Fibroblast of pulmonary artery (primary cell): ENCODE data around the gene PCSK9.

Experiments
- DNase-seq: peaks from one replicate; pipeline ENCODE4 v3.0.0-alpha.2; 2010; ENCODE audit warnings: low read depth
- H3K4me3 ChIP-seq: replicated peaks from 2 replicates; pipeline ENCODE4 v1.5.1; 2011; ENCODE audit warnings: low read depth, mild to moderate bottlenecking, control low read depth, low read length, moderate library complexity
- CTCF ChIP-seq: IDR thresholded peaks from 2 replicates; pipeline ENCODE4 v1.5.1; 2011; ENCODE audit warnings: mild to moderate bottlenecking, control low read depth, low read length, inconsistent platforms; ENCODE audit errors: missing control alignments

Gene PCSK9

GRCh38 chr1:55048453-55049270 lies 9.3 kb downstream of the PCSK9 start:
- DNase-seq: no peak
- TF ChIP-seq CTCF: no peak
- H3K4me3 ChIP-seq: no peak overlapping the region

GRCh38 chr1:55049271-55049913 lies 10.0 kb downstream of the PCSK9 start:
- no peak overlapping the region for H3K4me3 ChIP-seq
- no peak for TF ChIP-seq CTCF
- no peak for DNase-seq

GRCh38 chr1:55049914-55050278 lies 10.5 kb downstream of the PCSK9 start:
- TF ChIP-seq CTCF: no peak
- DNase-seq: peak; percentile 78
- no peak overlapping the region for H3K4me3 ChIP-seq

- no peak for TF ChIP-seq CTCF
- no peak overlapping the region for H3K4me3 ChIP-seq
- peak; percentile 59 for DNase-seq
Observed at GRCh38 chr1:55050283-55050682, 10.9 kb downstream of the PCSK9 start.

- H3K4me3 ChIP-seq: no peak overlapping the region
- no peak for DNase-seq
- TF ChIP-seq CTCF: no peak
Observed at GRCh38 chr1:55051169-55051568, 11.8 kb downstream of the PCSK9 start.

GRCh38 chr1:55051621-55052020 lies 12.3 kb downstream of the PCSK9 start:
- TF ChIP-seq CTCF: no peak
- DNase-seq: no peak
- no peak overlapping the region for H3K4me3 ChIP-seq
